ENCODE measurements around the gene LRRC9. TPM values are rescaled to one million over a fixed set of nuclear protein-coding genes. Genes with fewer than 3 reads are reported as not detected.

Gene LRRC9
- total RNA-seq, 4 donors from 2014 or later, result not detected

DNA sequence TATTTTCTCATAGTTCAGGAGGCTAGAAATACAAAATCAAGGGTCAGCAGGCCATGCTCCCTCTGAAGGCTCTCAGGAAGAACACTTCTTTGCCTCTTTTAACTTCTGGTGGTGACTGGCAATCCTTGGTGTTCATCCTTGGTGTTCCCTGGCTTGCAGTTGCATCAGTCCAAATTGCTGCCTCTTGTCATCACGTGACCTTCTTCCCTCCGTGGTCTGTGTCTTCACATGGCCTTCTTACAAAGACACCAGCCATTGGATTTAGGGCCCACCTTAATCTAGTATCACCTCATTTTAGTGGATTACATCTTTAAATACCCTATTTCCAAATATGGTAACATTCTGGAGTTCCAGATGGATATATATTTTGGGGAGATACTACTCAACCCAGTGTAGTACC, 7.5 kb upstream of the LRRC9 start:
- TF ChIP-seq POLR2A (IDR thresholded peaks at IDR 0.05; ENCODE audit: low read depth), result no peak
- TF ChIP-seq POLR2AphosphoS5 (IDR thresholded peaks at IDR 0.05), result no peak
- no peak for TF ChIP-seq EP300 (IDR thresholded peaks at IDR 0.05)
- TF ChIP-seq CTCF (IDR thresholded peaks at IDR 0.05), result no peak
- Histone ChIP-seq H3K4me3 (no peak overlapping the region), H3K27ac (replicated peaks in 1 of 4) (no peak overlapping the region), H3K9me3 (no peaks in the 10 kb centered on the region), H3K4me1 (no peaks in the 10 kb centered on the region), H3K27me3 (peaks cover 0 to 12% (median 0%) of the 10 kb centered on the region in 4 donors), H3K36me3 (no peaks in the 10 kb centered on the region)
- intact Hi-C loops (cut with DNase I), result no loop called here
- 85% methylated on average over 2 of the region's 2 CpGs for WGBS
- DNase-seq (ENCODE audit: extremely low spot score), result no peak

DNA sequence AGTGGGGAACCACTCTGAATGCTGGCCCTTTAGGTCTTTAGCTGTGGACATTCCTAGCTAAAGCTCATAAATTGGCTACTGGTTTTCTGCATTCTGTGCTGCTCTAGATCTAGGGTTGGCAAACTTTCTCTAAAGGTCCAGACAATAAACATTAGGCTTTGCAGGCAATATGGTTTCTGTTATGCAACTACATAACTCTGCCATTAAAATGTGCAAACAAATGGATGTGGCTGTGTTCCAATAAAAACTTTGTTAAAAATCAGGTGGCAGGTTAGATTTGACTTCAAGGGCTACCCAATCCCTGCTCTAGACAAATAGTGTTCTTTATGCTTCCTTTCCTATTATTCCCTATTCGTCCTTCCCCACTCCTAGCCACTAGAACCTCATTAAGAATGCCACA, 6.8 kb upstream of the LRRC9 start:
- Histone ChIP-seq H3K4me1 (no peaks in the 10 kb centered on the region), H3K4me3 (no peak overlapping the region), H3K27ac (replicated peaks in 1 of 4) (no peak overlapping the region), H3K27me3 (peaks cover 0 to 18% (median under 1%) of the 10 kb centered on the region in 4 donors), H3K36me3 (no peaks in the 10 kb centered on the region), H3K9me3 (no peaks in the 10 kb centered on the region)
- intact Hi-C loops (cut with DNase I), result no loop called here
- no peak for DNase-seq (ENCODE audit: extremely low spot score)
- WGBS, result 78% methylated on average over 1 of the region's 1 CpG
- TF ChIP-seq CTCF (IDR thresholded peaks at IDR 0.05), result no peak
- TF ChIP-seq EP300 (IDR thresholded peaks at IDR 0.05), result no peak

- DNase-seq (ENCODE audit: extremely low spot score), result no peak
- TF ChIP-seq CTCF (IDR thresholded peaks at IDR 0.05) (peak; percentile 28 to 45 (median 29)), POLR2A (IDR thresholded peaks at IDR 0.05; ENCODE audit: low read depth) (no peak)
- no peaks in the 10 kb centered on the region for H3K36me3 ChIP-seq
- H3K4me1 ChIP-seq, result peaks cover 6 to 15% (median 13%) of the 10 kb centered on the region in 4 donors
- no peak overlapping the region for H3K27ac ChIP-seq (replicated peaks in 1 of 4)
- H3K9me3 ChIP-seq, result no peaks in the 10 kb centered on the region
- WGBS, result 3% methylated on average over 18 of the region's 18 CpGs
- intact Hi-C loops (cut with DNase I), result no loop called here
- H3K4me3 ChIP-seq, result peak overlapping the region; percentile 42 to 53 (median 46)
- peaks cover 0 to 38% (median 8%) of the 10 kb centered on the region in 4 donors for H3K27me3 ChIP-seq
Observed at GRCh38 chr14:59918824-59919569, 947 bp upstream of the LRRC9 start.

- intact Hi-C loops (cut with DNase I), result no loop called here
- TF ChIP-seq CTCF (IDR thresholded peaks at IDR 0.05) (no peak), POLR2AphosphoS5 (IDR thresholded peaks at IDR 0.05) (no peak), POLR2A (IDR thresholded peaks at IDR 0.05; ENCODE audit: low read depth) (no peak), EP300 (IDR thresholded peaks at IDR 0.05) (no peak)
- Histone ChIP-seq H3K4me3 (no peak overlapping the region), H3K36me3 (no peaks in the 10 kb centered on the region), H3K4me1 (peaks cover 6 to 15% (median 13%) of the 10 kb centered on the region in 4 donors), H3K27me3 (peaks cover 0 to 38% (median 8%) of the 10 kb centered on the region in 4 donors), H3K27ac (replicated peaks in 1 of 4) (no peak overlapping the region), H3K9me3 (no peaks in the 10 kb centered on the region)
- DNase-seq (ENCODE audit: extremely low spot score), result no peak
- 76% methylated on average over 1 of the region's 1 CpG for WGBS
Observed at GRCh38 chr14:59920378-59920683, 387 bp downstream of the LRRC9 start.

GRCh38 chr14:59925797-59926196, 5.9 kb downstream of the LRRC9 start:
- no peak overlapping the region for H3K4me3 ChIP-seq
- H3K4me1 ChIP-seq, result no peaks in the 10 kb centered on the region
- H3K36me3 ChIP-seq, result no peaks in the 10 kb centered on the region
- WGBS, result 67% methylated on average over 2 of the region's 2 CpGs
- no peak overlapping the region for H3K27ac ChIP-seq (replicated peaks in 1 of 4)
- no peak for DNase-seq (ENCODE audit: extremely low spot score)
- H3K9me3 ChIP-seq, result no peaks in the 10 kb centered on the region
- TF ChIP-seq POLR2A (IDR thresholded peaks at IDR 0.05; ENCODE audit: low read depth) (no peak), EP300 (IDR thresholded peaks at IDR 0.05) (no peak), POLR2AphosphoS5 (IDR thresholded peaks at IDR 0.05) (no peak), CTCF (IDR thresholded peaks at IDR 0.05) (no peak)
- peaks cover 0 to under 1% (median 0%) of the 10 kb centered on the region in 4 donors for H3K27me3 ChIP-seq
- intact Hi-C loops (cut with DNase I), result no loop called here

Data from esophagus muscularis mucosa (tissue), 4 donors.